Neural crest cell (in vitro differentiated cells): ENCODE results near the gene SLC22A3. TPM values are rescaled to one million over a fixed set of nuclear protein-coding genes. Genes with fewer than 3 reads are reported as not detected.

Experiments used
- DNase-seq: peaks from one replicate; pipeline ENCODE4 v3.0.0; 2021; ENCODE audit warnings: low read depth, mixed read lengths, low spot score
- H3K27ac Mint-ChIP-seq: one replicate; pipeline ENCODE4 v1.8.0; 2021; ENCODE audit warnings: mild to moderate bottlenecking, mixed read lengths; ENCODE audit not compliant: unreplicated experiment
- H3K27me3 Mint-ChIP-seq: 2 replicates; pipeline ENCODE4 v1.8.0; 2021; ENCODE audit warnings: low read depth, mild to moderate bottlenecking, mixed read lengths
- H3K36me3 Mint-ChIP-seq: 2 replicates; pipeline ENCODE4 v1.8.0; 2021; ENCODE audit warnings: low read depth, mild to moderate bottlenecking, mixed read lengths
- H3K4me1 Mint-ChIP-seq: 2 replicates; pipeline ENCODE4 v1.8.0; 2021; ENCODE audit warnings: mixed read lengths
- H3K4me3 Mint-ChIP-seq: one replicate; pipeline ENCODE4 v1.8.0; 2021; ENCODE audit warnings: mild to moderate bottlenecking, mixed read lengths
- H3K9me3 Mint-ChIP-seq: 2 replicates; pipeline ENCODE4 v1.8.0; 2021; ENCODE audit warnings: mixed read lengths
- CTCF ChIP-seq: fragments of 200-600 bp; sonication (generic); conservative IDR thresholded peaks from 2 replicates; pipeline ENCODE4 v1.5.0; 2021; ENCODE audit warnings: antibody characterized with exemption, mild to moderate bottlenecking
- total RNA-seq: library from RNA; stranded (reverse); gene quantifications from 2 replicates; pipeline ENCODE4 v1.2.1, GENCODE V29; 2021

SLC22A3 gene
- total RNA-seq, 1 donor from 2014 or later = 0.12 TPM

GRCh38 chr6:160421854-160422253 is 73.7 kb downstream of the SLC22A3 start:
- H3K27ac Mint-ChIP-seq = no peak overlapping the region
- no peaks in the 10 kb centered on the region for H3K9me3 Mint-ChIP-seq
- H3K36me3 Mint-ChIP-seq = no peaks in the 10 kb centered on the region

GRCh38 chr6:160424256-160424655 is 76.1 kb downstream of the SLC22A3 start:
- H3K27ac Mint-ChIP-seq = no peak overlapping the region
- DNase-seq = no peak
- H3K4me1 Mint-ChIP-seq = no peaks in the 10 kb centered on the region
- H3K4me3 Mint-ChIP-seq = no peak overlapping the region
- H3K9me3 Mint-ChIP-seq = no peaks in the 10 kb centered on the region
- H3K27me3 Mint-ChIP-seq = peaks cover 3% of the 10 kb centered on the region
- no peaks in the 10 kb centered on the region for H3K36me3 Mint-ChIP-seq
- no peak for TF ChIP-seq CTCF

More at GRCh38 chr6:160421854-160422253, 73.7 kb downstream of the SLC22A3 start:
- DNase-seq = no peak
- TF ChIP-seq CTCF = no peak
- Mint-ChIP-seq H3K4me3 (no peak overlapping the region), H3K27me3 (peaks cover 3% of the 10 kb centered on the region), H3K4me1 (no peaks in the 10 kb centered on the region)

GRCh38 chr6:160426136-160426535 is 78.0 kb downstream of the SLC22A3 start:
- H3K27me3 Mint-ChIP-seq = peaks cover 3% of the 10 kb centered on the region
- H3K9me3 Mint-ChIP-seq = no peaks in the 10 kb centered on the region
- H3K4me3 Mint-ChIP-seq = no peak overlapping the region
- TF ChIP-seq CTCF = no peak
- H3K4me1 Mint-ChIP-seq = no peaks in the 10 kb centered on the region
- no peak for DNase-seq
- no peak overlapping the region for H3K27ac Mint-ChIP-seq
- H3K36me3 Mint-ChIP-seq = no peaks in the 10 kb centered on the region

- Mint-ChIP-seq H3K9me3 (no peaks in the 10 kb centered on the region), H3K4me1 (no peaks in the 10 kb centered on the region), H3K36me3 (no peaks in the 10 kb centered on the region), H3K27me3 (no peaks in the 10 kb centered on the region), H3K27ac (no peak overlapping the region), H3K4me3 (no peak overlapping the region)
- DNase-seq = no peak
- TF ChIP-seq CTCF = no peak
Observed at GRCh38 chr6:160427312-160428068, 79.3 kb downstream of the SLC22A3 start.

GRCh38 chr6:160428069-160428430 is 79.9 kb downstream of the SLC22A3 start:
- Mint-ChIP-seq H3K27ac (no peak overlapping the region), H3K36me3 (no peaks in the 10 kb centered on the region), H3K9me3 (no peaks in the 10 kb centered on the region), H3K4me1 (no peaks in the 10 kb centered on the region), H3K27me3 (no peaks in the 10 kb centered on the region), H3K4me3 (no peak overlapping the region)
- TF ChIP-seq CTCF = no peak
- no peak for DNase-seq
